BLaER1 (cell line): ENCODE measurements around the gene PDZD7.

Source experiments
- H3K27ac ChIP-seq: shearing (Covaris generic); formaldehyde crosslinking; 2 replicates; pipeline ENCODE4 v1.8.1; 2022
- H3K27me3 ChIP-seq: shearing (Covaris generic); formaldehyde crosslinking; 2 replicates; pipeline ENCODE4 v1.8.1; 2022
- H3K36me3 ChIP-seq: shearing (Covaris generic); formaldehyde crosslinking; 2 replicates; pipeline ENCODE4 v1.8.1; 2022
- H3K4me1 ChIP-seq: shearing (Covaris generic); formaldehyde crosslinking; 2 replicates; pipeline ENCODE4 v1.8.1; 2022
- H3K4me2 ChIP-seq: shearing (Covaris generic); formaldehyde crosslinking; 2 replicates; pipeline ENCODE4 v1.8.1; 2022
- H3K4me3 ChIP-seq: shearing (Covaris generic); formaldehyde crosslinking; 2 replicates; pipeline ENCODE4 v1.8.1; 2022
- H3K9ac ChIP-seq: shearing (Covaris generic); formaldehyde crosslinking; 2 replicates; pipeline ENCODE4 v1.8.1; 2022
- H3K9me3 ChIP-seq: shearing (Covaris generic); formaldehyde crosslinking; 2 replicates; pipeline ENCODE4 v1.8.1; 2022
- H4K20me1 ChIP-seq: shearing (Covaris generic); formaldehyde crosslinking; 2 replicates; pipeline ENCODE4 v1.8.1; 2022
- Cebpa-rat ChIP-seq: shearing (Covaris generic); IDR thresholded peaks from 2 replicates; pipeline ENCODE4 v1.8.1; 2022

The PDZD7 gene

DNA sequence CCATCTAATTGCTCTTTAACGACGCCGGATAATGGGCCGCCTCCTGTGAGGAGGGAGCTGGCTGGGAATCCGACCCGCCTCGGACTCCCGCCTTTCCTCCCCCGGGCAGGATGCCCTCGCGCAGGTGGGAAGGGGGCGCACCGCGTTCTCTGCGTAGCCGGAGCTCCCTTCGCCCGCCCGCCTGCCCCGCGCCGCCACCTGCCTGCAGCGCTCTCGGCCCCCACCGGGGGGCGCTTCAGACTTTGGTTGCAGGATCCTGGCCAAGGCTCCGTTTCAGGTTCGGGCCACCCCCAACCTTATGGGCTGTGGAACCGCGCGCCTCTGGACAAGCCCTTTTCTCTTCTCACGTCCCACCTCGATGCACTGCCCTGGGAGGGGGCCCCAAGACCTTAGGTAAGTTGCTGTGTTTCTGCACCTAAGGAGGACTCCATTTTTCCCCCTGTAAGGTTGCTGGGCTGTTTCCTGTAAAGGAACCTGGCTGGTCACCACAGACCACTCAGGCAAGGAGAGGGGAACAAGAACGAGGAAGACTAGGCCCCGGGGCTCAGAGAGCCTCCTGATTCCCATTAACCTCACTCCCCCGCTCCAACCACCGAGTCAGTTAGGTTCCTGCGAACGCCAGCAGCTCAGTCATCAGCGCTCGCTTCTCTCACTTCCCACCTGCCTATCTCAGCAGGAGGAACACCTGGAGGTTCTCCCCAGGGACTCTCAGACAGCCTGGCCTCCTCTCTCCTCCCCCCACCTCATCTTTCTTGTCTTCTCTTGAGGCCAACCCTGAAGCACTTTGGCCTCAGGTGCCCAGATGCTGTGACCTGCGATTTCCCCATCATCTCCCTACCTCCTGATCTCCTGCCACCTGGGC is 19.5 kb upstream of the PDZD7 start:
- H3K27me3 ChIP-seq, result peaks cover 43% of the 10 kb centered on the region
- peak overlapping the region; percentile 71 for H3K4me2 ChIP-seq
- H4K20me1 ChIP-seq, result peaks cover 55% of the 10 kb centered on the region
- no peaks in the 10 kb centered on the region for H3K9me3 ChIP-seq
- H3K36me3 ChIP-seq, result peaks cover 24% of the 10 kb centered on the region
- peaks cover 44% of the 10 kb centered on the region for H3K4me1 ChIP-seq
- H3K9ac ChIP-seq, result no peak overlapping the region
- no peak overlapping the region for H3K27ac ChIP-seq
- TF ChIP-seq Cebpa-rat, result no peak
- no peak overlapping the region for H3K4me3 ChIP-seq

DNA sequence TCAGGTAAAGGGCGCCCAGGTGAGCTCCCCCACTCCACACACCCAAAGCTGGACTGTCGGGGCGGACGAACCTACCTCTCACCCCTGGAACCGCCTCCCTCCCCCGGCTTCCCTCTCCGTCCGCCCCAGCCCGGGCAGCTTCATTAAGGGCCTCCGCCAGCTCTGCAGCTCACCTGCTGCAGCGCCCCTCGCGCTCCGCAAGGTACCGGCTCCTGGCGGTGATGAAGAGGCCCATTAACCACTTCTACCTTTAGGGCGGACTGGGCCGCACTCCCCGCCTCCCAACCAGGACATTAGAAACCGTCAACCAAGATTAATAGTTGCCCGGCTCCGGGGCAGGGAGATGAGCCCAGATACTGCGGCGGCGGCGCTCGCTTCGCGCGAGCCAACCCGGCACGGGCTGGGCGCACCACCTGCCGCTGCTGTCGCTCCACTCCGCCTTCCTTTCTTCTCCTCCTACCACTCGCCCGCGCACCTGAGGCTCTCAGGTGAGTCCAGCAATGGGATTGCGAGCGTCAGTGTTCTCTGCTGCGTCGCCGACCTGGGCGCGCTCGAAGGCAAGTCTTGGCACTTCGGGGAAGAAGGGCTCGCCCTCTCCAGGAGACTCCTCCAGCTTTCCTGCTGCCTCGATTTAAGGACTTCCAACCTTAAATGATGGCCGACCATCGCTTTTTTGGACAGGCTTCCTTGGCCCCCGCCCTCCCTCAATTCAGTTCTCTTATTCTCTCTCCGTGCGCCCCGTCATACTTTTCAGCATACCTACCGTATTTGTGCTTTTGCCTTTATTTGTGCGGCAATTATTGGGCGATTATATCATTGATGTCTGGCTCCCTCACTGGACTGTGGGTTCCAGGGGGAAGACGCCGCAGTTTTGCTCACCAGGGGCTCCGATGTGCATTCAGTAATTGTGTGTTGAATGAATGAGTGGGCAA is 17.3 kb upstream of the PDZD7 start:
- no peak for TF ChIP-seq Cebpa-rat
- Histone ChIP-seq H3K27ac (no peak overlapping the region), H3K9me3 (no peaks in the 10 kb centered on the region), H3K27me3 (peaks cover 48% of the 10 kb centered on the region), H4K20me1 (peaks cover 33% of the 10 kb centered on the region; the same call in 1 of the 2 replicates), H3K4me2 (no peak overlapping the region), H3K9ac (no peak overlapping the region), H3K4me1 (peaks cover 32% of the 10 kb centered on the region), H3K36me3 (peaks cover 11% of the 10 kb centered on the region; the same call in 1 of the 2 replicates), H3K4me3 (no peak overlapping the region)

DNA sequence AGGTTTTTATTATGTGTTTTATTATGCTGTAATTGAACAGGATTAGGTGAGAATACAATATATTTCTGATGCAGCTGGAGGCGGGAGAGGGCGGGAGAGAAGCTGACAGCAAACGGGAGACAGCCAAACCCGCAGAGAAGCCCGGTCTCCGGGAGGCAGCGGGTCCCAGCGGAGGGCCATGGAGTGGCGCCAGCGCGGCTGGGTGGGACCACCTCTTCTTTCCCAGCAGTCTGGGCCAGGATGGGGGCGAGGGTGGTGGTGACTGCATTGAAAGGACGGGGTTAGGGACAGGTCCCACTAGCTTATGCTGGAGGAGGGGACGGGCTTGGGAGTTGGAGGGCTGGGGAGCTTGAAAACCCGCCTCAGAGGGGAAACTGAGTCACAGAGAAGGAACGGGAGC is 16.3 kb upstream of the PDZD7 start:
- Histone ChIP-seq H3K9ac (no peak overlapping the region), H4K20me1 (peaks cover 31% of the 10 kb centered on the region; the same call in 1 of the 2 replicates), H3K27me3 (peaks cover 48% of the 10 kb centered on the region), H3K27ac (no peak overlapping the region), H3K4me3 (no peak overlapping the region), H3K9me3 (no peaks in the 10 kb centered on the region), H3K4me1 (peaks cover 41% of the 10 kb centered on the region), H3K36me3 (peaks cover 10% of the 10 kb centered on the region; the same call in 1 of the 2 replicates), H3K4me2 (peak overlapping the region; percentile 64)
- no peak for TF ChIP-seq Cebpa-rat

DNA sequence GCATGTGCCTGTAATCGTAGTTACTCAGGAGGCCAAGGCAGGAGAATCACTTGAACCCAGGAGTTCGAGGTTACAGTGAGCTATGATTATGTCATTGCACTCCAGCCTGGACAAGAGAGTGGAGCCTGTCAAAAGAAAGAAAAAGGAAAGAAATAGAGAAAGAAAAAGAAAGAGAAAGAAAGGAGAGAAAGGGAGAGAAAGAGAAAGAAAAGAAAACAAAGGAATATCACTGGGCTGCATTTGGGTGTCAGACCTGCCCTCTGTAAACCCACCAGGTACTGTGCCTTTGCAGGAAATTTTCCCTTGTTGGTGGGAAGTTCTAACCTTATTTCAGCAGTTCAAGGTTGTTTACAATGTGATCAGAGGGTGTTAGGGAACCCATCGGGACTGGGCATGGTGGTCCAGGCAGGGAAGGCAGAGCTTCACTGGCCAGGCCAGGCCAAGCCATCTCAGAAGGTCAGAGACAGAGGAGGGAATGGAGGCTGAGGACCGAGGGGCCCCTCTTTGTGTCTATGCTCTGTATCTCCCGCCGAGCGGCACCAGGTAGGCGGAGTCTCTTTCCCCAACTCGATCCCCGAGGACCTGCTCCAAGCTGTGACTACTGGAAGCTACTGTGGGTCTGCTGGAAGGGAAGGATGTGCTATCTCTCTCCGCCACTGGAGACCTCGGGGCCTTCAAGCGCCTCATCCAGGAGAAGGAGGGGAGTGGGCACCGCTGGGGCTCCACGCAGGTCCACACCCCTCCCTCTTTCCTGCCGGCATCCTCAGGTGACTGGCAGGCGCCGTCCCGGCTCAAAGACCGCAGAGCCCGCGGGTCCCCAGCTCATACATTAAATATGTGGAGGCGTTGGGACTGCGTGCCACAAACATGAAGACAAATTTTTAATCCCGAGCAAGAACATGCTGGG is 15.7 kb upstream of the PDZD7 start:
- H3K27me3 ChIP-seq, result peaks cover 48% of the 10 kb centered on the region
- H3K4me3 ChIP-seq, result no peak overlapping the region
- no peak for TF ChIP-seq Cebpa-rat
- H3K4me1 ChIP-seq, result peaks cover 48% of the 10 kb centered on the region
- H3K9ac ChIP-seq, result no peak overlapping the region
- H3K4me2 ChIP-seq, result peak overlapping the region; percentile 64
- peaks cover 6% of the 10 kb centered on the region; the same call in 1 of the 2 replicates for H3K36me3 ChIP-seq
- peaks cover 31% of the 10 kb centered on the region; the same call in 1 of the 2 replicates for H4K20me1 ChIP-seq
- H3K27ac ChIP-seq, result no peak overlapping the region
- H3K9me3 ChIP-seq, result no peaks in the 10 kb centered on the region

DNA sequence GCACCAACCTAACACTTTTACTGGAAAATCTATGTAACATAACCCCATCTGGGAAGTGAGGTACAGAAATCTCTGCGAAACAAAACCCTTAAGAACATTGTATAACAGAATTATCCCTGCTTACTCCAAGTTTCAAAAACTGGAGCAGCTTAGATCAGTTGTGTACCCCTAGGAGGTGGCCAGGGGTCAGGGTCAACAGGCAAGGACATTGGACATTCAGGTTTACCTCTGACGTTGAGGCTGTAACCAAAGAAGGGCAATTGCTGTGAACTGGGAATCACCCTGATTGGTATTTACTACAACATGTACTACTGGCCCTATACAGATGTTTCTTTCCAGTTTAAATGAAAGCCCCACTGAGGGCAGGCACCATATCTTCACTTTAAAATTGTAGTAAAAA is 13.2 kb upstream of the PDZD7 start:
- H3K36me3 ChIP-seq, result peaks cover 17% of the 10 kb centered on the region
- H3K27ac ChIP-seq, result no peak overlapping the region
- H3K4me2 ChIP-seq, result peak overlapping the region; percentile 93; the same call in 1 of the 2 replicates
- H3K9me3 ChIP-seq, result no peaks in the 10 kb centered on the region
- H3K9ac ChIP-seq, result no peak overlapping the region
- H3K4me3 ChIP-seq, result no peak overlapping the region
- H4K20me1 ChIP-seq, result peaks cover 13% of the 10 kb centered on the region; the same call in 1 of the 2 replicates
- peaks cover 45% of the 10 kb centered on the region for H3K4me1 ChIP-seq
- no peak for TF ChIP-seq Cebpa-rat
- peaks cover 39% of the 10 kb centered on the region for H3K27me3 ChIP-seq

DNA sequence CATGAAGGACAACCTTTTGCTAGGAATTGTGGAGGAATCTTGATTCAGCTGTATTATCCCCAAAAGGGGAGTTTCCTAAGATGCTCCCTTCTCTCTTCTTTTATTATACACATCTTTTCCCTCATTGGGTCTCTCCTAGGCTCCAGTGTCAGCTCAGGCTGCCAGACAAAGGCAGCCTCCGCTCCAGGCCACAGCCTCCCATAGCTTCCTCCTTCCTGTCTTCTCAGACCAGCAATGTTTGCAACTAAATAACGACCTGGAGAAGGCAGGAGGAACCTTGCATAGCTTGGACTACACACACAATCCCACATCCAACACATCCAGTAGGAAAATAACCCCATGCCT is 12.4 kb upstream of the PDZD7 start:
- peak overlapping the region; percentile 76 for H3K9ac ChIP-seq
- H3K4me1 ChIP-seq, result peaks cover 45% of the 10 kb centered on the region
- TF ChIP-seq Cebpa-rat, result no peak
- peak overlapping the region; percentile 93 for H3K4me2 ChIP-seq
- H3K27ac ChIP-seq, result peak overlapping the region; percentile 80
- peaks cover 24% of the 10 kb centered on the region for H3K36me3 ChIP-seq
- peaks cover 5% of the 10 kb centered on the region; the same call in 1 of the 2 replicates for H4K20me1 ChIP-seq
- H3K4me3 ChIP-seq, result peak overlapping the region; percentile 72
- H3K9me3 ChIP-seq, result no peaks in the 10 kb centered on the region
- peaks cover 31% of the 10 kb centered on the region for H3K27me3 ChIP-seq

DNA sequence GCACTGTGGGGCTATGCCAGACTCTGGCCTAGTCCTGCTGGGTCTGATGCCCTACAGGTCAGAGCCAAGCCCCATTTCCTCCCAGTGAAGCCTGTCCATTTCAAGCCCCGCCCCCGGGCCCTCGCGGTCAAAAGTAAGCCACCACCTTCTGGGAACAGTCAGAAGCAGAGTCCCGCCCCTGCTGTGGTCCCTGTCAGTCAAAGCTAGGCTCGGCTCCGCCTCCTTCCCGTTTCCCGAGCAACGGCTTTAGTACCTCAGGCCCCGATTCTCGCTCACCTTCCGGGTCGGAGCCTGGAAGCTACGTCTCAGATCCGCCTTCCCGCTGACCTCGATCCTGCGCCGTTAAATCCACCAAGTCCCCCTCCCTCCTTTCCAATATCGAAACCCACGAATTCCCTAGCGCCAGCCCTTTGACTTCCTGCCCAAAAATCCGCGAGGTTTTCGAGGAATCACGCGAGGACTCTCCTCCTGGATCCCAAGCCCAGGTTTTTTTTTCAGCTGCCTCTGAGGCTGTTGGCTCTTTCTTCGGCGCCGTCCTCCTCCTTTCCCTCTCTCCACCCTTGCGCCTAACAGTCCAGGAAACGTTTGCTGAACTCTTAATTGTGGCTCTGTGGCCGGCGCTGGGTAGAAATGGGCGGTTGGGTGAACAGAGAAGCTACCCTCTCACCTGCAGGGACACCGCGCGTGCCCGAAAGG is 11.9 kb upstream of the PDZD7 start:
- Histone ChIP-seq H4K20me1 (no peaks in the 10 kb centered on the region), H3K36me3 (peaks cover 24% of the 10 kb centered on the region), H3K9me3 (no peaks in the 10 kb centered on the region), H3K4me3 (peak overlapping the region; percentile 72), H3K27me3 (peaks cover 26% of the 10 kb centered on the region), H3K27ac (peak overlapping the region; percentile 80), H3K9ac (peak overlapping the region; percentile 76), H3K4me2 (peak overlapping the region; percentile 93), H3K4me1 (peaks cover 45% of the 10 kb centered on the region)
- TF ChIP-seq Cebpa-rat, result no peak

DNA sequence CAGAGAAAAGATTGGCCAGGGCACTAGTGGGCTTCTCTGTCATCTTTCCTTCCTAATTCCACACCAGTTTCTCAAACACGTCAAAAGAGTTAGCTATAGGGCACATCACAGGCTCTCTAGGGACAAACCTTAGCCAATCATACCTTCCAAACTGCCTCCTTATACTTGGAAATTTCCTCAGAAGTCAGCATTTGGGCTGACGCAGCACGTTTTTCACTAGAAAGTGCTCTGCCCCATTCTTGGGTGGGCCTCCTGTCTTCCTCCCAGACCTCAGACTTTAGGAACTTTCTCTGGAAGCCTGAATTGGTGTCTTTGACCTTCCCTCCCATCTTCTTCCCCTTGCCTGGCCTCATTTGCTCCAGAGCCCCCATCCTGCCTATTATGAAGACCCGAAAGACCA is 11.2 kb upstream of the PDZD7 start:
- TF ChIP-seq Cebpa-rat, result no peak
- peaks cover 31% of the 10 kb centered on the region for H3K36me3 ChIP-seq
- peak overlapping the region; percentile 93 for H3K4me2 ChIP-seq
- peak overlapping the region; percentile 76; the same call in 1 of the 2 replicates for H3K9ac ChIP-seq
- no peaks in the 10 kb centered on the region for H3K9me3 ChIP-seq
- peak overlapping the region; percentile 80 for H3K27ac ChIP-seq
- H3K4me3 ChIP-seq, result peak overlapping the region; percentile 72
- H3K4me1 ChIP-seq, result peaks cover 40% of the 10 kb centered on the region
- no peaks in the 10 kb centered on the region for H4K20me1 ChIP-seq
- H3K27me3 ChIP-seq, result peaks cover 19% of the 10 kb centered on the region
